ENCODE measurements around the gene HCFC1R1.
"Not testable (repeated sequence)": the region's sequence is repeated elsewhere in the genome, so short reads cannot be mapped to it uniquely, and the experiment has no call there.

Gene HCFC1R1

GRCh38 chr16:3023669-3024478 lies at the start of gene HCFC1R1, which contains the start of gene THOC6:
Gene HCFC1R1, minus strand, starts transcription at chr16:3023942. Its CDS starts 1 bp downstream, at chr16:3023941.
Gene THOC6, plus strand, starts transcription at chr16:3024035. Its CDS starts 292 bp downstream, at chr16:3024327.
- DNase-seq, result peak; percentile 97

DNA sequence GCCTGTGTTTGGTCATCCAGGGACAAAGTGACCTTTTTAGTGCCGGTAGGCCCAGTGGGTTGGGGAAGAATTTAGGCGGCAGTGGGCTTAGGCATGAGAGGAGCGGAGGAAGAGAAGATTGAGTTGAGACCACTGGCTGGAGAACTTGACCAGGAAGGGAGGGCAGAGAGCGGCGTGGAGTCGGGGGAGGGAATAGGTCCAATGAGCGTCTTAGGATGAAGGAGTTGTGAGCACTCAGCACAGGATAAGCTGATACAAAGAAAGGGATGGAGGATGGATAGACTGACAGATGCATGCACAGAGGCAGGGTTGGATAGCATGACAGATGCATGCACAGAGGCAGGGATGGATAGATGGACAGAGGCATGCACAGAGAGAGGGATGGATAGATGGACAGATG lies 49.7 kb upstream of the HCFC1R1 start:
- DNase-seq, result no peak

DNA sequence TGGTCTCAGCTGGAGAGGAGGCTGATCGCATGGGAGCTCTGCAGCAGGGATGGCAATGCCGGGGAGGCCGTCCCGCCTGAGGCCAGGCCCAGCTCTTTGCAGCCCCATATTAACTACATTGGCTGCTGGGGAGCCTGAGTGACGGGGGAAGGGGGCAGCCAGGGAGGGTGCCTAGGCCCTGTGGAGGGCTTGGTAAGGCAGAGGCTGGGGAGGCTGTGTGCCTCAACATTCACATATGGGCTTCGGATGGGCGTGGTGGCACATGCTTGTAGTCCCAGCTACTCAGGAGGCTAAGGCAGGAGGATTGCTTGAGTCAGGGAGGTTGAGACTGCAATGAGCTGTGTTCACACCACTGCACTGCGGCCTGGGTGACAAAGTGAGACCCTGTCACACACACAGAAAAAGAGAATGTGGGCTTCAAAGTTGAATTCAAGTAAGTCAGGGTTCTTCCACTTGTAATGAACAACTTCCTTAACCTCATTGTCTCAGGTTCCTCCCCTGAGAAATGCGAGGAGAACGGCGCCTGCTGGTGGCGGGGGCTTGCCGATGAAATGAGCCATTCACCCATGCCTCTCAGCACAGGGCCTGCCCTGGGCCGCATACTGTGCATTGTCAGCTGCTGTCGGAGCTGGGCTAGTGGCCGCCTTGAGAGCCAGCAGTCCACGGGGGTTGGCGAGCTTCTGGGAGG lies 49.0 kb upstream of the HCFC1R1 start:
- DNase-seq, result not testable (repeated sequence)

- not testable (repeated sequence) for DNase-seq
Measured at GRCh38 chr16:3072148-3072547, 48.4 kb upstream of the HCFC1R1 start.

- DNase-seq, result no peak
Measured at GRCh38 chr16:3071655-3072054, 47.9 kb upstream of the HCFC1R1 start.

DNA sequence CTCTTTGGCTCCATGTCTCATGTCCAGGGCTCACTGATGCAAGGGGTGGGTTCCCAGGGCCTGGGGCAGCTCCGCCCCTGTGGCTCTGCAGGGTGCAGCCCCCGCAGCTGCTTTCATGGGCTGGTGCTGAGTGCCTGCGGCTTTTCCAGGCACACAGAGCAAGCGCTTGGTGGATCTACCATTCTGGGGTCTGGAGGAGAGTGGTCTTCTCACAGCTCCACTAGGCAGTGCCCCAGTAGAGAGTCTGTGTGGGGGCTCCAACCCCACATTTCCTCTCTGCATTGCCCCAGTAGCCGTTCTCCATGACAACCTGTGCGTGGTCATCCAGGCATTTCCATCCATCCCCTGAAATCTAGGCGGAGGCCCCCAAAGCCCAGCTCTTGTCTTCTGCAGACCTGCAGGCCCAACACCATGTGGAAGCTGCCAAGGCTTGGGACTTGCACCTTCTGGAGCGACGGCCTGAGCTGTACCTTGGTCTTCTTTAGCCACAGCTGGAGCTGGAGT lies 46.9 kb upstream of the HCFC1R1 start:
- no peak for DNase-seq

GRCh38 chr16:3069146-3069545 lies 45.4 kb upstream of the HCFC1R1 start:
- DNase-seq, result not testable (repeated sequence)

DNA sequence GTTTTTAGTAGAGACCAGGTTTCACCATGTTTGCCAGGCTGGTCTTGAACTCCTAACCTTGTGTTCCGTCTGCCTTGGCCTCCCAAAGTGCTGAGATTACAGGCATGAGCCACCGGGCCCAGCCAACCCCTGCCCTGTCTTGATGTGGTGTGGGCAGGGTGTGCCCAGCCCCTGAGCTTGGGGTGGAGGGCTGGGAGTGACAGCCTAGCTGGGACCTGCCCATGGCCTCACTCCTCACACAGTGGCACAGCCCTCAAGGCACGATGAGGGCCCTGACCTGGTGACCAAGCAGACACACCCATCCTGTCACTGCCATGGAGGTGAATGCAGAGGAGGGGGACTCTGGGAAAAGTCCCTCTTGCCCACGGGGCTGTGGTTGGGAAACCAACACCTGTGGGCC lies 44.7 kb upstream of the HCFC1R1 start:
- no peak for DNase-seq

DNA sequence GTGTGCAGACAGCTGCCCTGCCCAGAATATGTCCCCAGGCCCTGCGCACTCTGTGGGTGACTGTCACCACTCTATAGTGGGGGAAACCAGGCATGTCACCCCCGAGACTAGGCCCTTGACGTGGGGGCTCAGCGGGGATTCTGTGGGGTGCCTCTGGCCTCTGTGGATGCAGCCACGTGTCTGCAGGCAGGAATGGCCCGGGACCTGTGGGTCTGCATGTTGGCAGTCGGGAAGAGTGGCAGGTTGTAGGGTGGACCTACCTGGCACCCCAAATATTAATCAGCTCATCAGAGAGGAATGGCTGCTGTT lies 42.7 kb upstream of the HCFC1R1 start:
- DNase-seq, result no peak

GRCh38 chr16:3065742-3066439 lies 42.1 kb upstream of the HCFC1R1 start:
- no peak for DNase-seq

- DNase-seq, result peak; percentile 84
Measured at GRCh38 chr16:3065069-3065741, 41.5 kb upstream of the HCFC1R1 start, which contains the start of gene IL32. Gene IL32, plus strand, starts transcription at chr16:3065640. Its CDS starts 172 bp downstream, at chr16:3065812.

DNA sequence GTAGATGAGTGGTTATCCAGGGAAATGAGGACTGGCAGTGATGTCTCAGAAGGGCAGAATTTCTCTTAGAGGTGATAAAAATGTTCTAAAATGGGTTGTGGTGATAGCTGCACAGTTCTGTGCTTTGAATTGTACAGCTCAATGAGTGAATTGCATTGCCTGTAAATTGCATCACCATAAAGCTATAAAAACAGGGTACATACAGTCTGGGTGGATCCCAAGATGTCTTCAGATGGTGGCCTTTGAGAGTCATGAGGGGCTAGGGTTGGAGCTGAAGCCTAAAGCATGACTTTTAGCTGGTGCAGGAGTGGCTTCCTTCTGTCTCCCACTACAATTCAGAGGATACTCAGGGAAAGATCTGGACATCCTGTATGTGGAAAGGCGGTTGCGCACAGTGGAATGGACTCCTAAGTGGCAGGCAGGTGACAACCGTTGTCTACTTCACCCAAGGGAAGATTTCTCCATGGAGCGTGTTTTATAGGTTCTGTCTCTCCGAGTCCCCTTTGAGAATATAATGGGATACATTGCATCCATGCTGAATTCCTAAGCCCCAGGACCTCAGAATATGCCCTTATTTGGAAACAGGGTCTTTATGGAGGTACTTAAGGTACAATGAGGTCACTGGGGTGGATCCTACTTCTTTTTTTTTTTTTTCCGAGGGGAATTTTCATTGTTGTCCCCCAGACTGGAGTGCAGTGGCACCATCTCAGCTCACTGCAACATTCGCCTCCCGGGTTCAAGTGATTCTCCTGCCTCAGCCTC lies 40.1 kb upstream of the HCFC1R1 start:
- no peak for DNase-seq

DNA sequence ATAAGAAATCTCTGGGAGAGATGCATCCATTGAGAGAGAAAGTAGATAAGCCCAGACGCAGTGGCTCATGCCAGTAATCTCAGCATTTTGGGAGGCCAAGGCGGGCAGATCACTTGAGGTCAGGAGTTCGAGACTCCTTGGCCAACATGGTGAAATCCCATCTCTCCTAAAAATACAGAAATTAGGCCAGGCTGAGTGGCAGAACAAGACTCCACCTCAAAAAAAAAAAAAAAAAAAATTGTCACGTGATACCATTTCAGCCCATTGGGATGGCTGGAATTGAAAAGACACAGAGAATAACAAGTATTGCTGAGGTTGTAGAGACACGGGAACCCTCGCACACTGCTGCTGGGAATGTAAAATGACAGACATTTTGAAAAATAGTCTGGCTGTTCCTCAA lies 38.8 kb upstream of the HCFC1R1 start:
- DNase-seq, result no peak

GRCh38 chr16:3060339-3061127 lies 36.8 kb upstream of the HCFC1R1 start:
- DNase-seq, result no peak

DNA sequence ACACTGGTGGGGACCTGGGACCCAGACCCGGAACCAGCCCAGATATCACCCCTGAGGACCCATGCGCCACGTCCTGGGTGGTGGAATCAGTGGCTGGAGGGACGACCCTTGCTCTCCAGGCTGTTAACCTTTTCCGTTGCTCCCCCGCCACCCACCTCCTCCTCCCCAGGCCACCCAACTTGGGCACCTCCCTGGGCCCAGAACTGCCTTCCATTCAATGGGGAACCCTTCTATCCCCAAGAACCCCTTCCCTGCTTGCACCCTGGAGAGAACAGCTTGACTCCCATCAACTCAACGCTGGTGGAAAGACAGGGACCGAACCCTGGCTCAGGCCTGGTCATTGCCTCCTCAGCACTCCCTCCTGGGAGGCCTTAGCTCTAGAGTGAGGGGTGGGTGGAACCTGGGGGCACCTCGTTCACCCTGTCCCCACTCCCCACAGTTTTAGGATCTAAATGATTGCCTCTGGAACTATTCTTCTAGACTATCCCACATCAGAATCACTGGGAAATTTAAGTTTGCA lies 36.0 kb upstream of the HCFC1R1 start:
- DNase-seq, result no peak

DNA sequence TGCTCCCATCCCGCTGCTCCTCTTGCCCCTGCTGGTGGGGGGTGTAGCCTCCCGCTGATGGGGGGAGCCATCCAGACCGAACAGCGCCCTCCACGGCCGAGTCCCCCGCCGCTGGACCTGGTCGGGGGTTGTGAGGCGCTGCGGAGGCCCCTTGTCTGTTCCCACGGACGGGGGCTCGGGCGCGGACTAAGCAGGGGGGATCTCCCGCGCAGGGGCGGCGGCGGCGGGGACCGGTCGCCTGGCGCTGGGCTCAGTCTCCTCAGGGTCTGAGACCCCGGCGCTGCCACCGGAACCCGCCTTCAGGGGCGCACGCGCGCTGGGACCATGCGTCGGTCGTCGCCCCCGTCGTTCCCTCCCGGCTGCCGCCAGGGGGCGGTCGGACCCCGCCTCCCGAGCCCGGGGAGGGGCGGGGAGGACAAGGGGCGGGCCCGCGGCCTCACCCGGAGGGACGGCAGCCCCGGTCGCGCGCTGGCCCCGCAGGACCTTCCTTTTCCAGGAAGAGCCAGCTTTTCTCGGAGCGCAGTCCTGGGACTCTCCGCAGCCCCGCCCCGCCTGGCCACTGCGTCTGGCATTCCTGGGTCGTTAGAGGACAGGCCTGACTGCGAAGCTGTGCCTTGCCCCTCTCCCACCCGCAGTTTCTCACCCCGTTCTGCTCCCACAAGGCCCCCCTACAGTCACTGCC lies 35.4 kb upstream of the HCFC1R1 start:
- peak; percentile 92 for DNase-seq

DNA sequence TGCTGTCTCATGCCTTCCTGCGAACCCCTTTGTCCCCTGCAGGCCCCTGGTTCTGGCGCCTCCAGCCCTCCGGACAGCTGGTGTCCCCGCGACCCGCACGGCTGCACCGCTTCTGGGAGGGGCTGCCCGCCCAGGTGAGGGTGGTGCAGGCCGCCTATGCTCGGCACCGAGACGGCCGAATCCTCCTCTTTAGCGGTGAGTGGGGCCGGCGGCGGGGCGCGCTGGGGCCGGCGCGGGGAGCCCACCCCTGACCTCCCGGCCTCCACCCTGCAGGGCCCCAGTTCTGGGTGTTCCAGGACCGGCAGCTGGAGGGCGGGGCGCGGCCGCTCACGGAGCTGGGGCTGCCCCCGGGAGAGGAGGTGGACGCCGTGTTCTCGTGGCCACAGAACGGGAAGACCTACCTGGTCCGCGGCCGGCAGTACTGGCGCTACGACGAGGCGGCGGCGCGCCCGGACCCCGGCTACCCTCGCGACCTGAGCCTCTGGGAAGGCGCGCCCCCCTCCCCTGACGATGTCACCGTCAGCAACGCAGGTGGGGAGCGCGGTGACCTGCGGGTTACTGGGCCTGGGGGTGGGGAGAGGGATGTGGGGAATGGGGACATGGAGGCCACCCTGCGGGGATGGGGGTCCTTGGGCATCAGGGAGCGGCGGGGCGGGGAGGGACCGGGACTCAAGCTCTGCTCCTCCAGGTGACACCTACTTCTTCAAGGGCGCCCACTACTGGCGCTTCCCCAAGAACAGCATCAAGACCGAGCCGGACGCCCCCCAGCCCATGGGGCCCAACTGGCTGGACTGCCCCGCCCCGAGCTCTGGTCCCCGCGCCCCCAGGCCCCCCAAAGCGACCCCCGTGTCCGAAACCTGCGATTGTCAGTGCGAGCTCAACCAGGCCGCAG lies 34.6 kb upstream of the HCFC1R1 start:
- DNase-seq, result peak; percentile 41

DNA sequence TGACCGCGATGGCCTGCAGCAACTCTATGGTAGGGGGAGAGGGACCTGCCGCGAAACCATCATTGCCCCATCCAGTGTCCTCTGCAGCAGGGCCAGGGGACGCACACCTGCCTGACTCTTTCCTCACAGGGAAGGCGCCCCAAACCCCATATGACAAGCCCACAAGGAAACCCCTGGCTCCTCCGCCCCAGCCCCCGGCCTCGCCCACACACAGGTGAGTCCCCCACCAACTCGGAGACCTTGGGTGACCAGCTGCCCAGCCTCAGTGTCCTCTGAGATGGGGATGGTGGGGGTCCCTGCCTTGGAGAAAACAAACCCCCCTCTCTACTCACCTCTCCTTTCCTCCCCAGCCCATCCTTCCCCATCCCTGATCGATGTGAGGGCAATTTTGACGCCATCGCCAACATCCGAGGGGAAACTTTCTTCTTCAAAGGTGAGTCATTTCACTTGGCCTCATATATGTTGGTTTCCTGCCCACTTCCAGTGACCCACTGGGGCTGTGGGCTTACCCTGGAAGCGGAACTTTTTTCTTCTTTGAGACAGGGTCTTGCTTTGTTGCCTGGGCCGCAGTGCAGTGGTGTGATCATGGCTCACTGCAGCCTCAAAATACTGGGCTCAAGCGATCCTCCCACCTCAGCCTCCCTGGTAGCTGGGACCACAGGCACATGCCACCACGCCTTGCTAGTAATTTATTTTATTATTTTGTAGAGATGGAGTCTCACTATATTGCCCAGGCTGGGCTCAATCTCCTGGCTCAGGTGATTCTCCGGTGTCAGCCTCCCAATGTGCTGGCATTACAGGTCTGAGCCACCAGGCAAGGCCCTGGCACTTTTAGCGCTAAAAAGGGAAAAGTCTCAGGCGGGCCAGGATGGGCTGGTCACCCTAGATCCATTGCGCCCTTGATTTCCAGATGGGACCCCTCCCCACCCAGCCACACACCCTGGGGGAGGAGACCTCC lies 33.7 kb upstream of the HCFC1R1 start:
- DNase-seq, result no peak
